Ishikawa (cell line): ENCODE measurements around the gene EIPR1.

Experiments used
- CEBPB ChIP-seq: IDR thresholded peaks from 2 replicates; pipeline ENCODE4 v1.6.1; 2012
- CREB1 ChIP-seq: IDR thresholded peaks from 2 replicates; pipeline ENCODE4 v1.6.1; 2012; ENCODE audit warnings: low read depth
- EP300 ChIP-seq: IDR thresholded peaks from 2 replicates; pipeline ENCODE4 v1.6.1; 2012; ENCODE audit warnings: borderline replicate concordance
- FOXM1 ChIP-seq: IDR thresholded peaks from 2 replicates; pipeline ENCODE4 v1.6.1; 2012; ENCODE audit warnings: low read depth, borderline replicate concordance
- NFIC ChIP-seq: IDR thresholded peaks from 2 replicates; pipeline ENCODE4 v1.6.1; 2012
- RAD21 ChIP-seq: IDR thresholded peaks from 2 replicates; pipeline ENCODE4 v1.6.1; 2012; ENCODE audit warnings: low read depth
- TAF1 ChIP-seq: IDR thresholded peaks from 2 replicates; pipeline ENCODE4 v1.6.1; 2012; ENCODE audit warnings: low read depth, mild to moderate bottlenecking
- YY1 ChIP-seq: IDR thresholded peaks from 2 replicates; pipeline ENCODE4 v1.6.1; 2012; ENCODE audit warnings: low read depth
- TF ChIP-seq, protein P1 (sequence below): IDR thresholded peaks from 2 replicates; pipeline ENCODE4 v1.6.1; 2012

DNA sequence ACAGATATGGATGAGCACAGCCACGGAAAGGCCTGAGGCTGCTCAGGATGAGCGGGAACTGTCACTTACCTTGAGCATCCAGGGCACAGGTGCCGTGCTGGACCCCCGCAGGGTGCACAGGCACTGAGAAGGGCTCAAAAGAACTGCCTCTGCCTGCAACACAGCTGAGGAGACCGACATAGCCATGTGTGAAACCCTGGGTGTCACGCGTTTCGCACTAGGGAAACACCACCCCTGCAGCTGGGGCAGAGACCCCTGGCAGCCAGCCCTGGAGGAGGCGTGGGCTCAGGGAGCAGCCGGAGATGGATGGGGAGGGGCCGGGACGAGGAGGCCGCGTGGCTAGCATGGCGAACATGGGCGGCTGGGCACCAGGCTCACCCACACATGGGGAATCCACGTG lies 228.9 kb downstream of the EIPR1 start:
- TF ChIP-seq YY1 = no peak
- no peak for TF ChIP-seq RAD21
- TF ChIP-seq CEBPB = no peak
- TF ChIP-seq TAF1 = no peak
- TF ChIP-seq, protein P1, sequence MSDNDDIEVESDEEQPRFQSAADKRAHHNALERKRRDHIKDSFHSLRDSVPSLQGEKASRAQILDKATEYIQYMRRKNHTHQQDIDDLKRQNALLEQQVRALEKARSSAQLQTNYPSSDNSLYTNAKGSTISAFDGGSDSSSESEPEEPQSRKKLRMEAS = no peak
- TF ChIP-seq EP300 = no peak
- no peak for TF ChIP-seq CREB1
- no peak for TF ChIP-seq NFIC
- no peak for TF ChIP-seq FOXM1
